Subcutaneous adipose tissue (tissue), 4 donors: ENCODE measurements around the gene SNCB. TPM values are rescaled to one million over a fixed set of nuclear protein-coding genes. Genes with fewer than 3 reads are reported as not detected.

ENCODE experiments used
- total RNA-seq, 4 donors: library from RNA; depleted of rRNA; stranded (reverse); fragments of >200 nt; gene quantifications; one replicate each; pipeline ENCODE4 v1.1.0, GENCODE V29; 2016
- TF ChIP-seq, protein P1 (sequence below): fragments of 450-650 bp; IDR thresholded peaks from one replicate; pipeline ENCODE4 v1.5.1; 2016; ENCODE audit warnings: low read depth, mild to moderate bottlenecking, control low read depth, antibody characterized with exemption, moderate library complexity

Gene SNCB
- total RNA-seq, 4 donors from 2014 or later: not detected

DNA sequence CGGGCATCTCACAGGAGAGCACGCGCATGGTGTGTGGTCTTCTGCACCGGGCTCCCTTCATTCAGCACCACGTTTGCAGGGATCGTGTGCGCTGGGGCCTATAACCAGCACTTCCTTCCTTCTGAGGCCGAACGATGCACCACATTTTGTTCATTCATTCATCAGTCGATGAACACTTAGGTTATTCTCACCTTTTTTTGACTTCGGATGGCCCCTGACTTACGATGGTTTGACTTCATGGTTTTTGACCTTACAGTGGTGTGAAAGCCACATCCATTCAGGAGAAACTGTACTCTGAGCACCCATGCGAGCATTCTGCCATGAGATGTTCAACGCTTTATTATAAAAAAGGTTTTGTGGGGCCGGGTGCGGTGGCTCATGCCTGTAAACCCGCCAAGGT is 44.5 kb upstream of the SNCB start:
- TF ChIP-seq, protein P1, sequence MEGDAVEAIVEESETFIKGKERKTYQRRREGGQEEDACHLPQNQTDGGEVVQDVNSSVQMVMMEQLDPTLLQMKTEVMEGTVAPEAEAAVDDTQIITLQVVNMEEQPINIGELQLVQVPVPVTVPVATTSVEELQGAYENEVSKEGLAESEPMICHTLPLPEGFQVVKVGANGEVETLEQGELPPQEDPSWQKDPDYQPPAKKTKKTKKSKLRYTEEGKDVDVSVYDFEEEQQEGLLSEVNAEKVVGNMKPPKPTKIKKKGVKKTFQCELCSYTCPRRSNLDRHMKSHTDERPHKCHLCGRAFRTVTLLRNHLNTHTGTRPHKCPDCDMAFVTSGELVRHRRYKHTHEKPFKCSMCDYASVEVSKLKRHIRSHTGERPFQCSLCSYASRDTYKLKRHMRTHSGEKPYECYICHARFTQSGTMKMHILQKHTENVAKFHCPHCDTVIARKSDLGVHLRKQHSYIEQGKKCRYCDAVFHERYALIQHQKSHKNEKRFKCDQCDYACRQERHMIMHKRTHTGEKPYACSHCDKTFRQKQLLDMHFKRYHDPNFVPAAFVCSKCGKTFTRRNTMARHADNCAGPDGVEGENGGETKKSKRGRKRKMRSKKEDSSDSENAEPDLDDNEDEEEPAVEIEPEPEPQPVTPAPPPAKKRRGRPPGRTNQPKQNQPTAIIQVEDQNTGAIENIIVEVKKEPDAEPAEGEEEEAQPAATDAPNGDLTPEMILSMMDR: no peak

GRCh38 chr5:176673651-176674583 is 43.6 kb upstream of the SNCB start:
- TF ChIP-seq, protein P1: no peak

DNA sequence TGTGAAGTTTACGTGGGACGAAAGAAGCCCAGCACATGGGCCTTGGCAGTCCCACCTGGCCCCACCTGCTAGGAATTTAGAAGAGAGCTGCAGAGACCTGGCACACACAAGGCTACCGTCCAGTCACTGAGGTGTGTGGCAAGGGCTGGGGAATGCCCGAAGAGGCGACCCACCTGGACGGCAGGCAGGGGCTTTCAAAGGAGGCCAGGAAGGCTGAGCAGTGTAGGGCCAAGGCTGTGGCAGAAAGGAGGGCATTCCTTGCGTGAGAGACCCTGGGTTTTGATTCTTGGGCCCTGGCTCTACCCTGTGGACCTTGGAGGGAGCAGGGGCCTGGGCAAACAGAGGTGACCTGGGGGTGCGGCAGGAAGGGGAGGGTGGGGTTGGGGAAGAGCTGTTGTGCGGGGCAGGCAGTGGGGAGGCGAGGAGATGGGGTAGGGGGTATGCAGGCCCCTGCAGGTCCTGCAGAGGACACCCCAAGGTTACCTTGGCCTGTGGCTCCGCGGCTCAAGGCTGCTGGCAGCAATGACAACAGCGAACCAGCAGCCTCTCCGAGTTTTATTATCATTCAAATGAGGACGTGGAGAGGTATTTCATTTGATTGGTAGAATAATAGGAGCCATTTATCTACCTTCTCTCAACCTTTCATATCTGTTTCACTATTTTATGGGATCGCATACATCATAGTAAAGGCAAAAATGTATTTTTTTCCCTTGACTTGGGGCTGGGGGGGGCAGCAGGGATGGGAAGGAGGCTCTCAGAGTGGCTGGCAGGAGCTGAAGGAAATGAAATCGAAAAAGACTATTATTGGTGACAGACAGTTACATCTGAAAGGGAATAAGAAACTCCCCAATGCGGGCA is 41.8 kb upstream of the SNCB start:
- TF ChIP-seq, protein P1: no peak

- TF ChIP-seq, protein P1: no peak
Measured at GRCh38 chr5:176671399-176671798, 41.1 kb upstream of the SNCB start.

GRCh38 chr5:176670449-176670848 is 40.1 kb upstream of the SNCB start:
- TF ChIP-seq, protein P1: no peak

GRCh38 chr5:176667637-176668036 is 37.3 kb upstream of the SNCB start:
- TF ChIP-seq, protein P1: no peak

- TF ChIP-seq, protein P1: no peak
Measured at GRCh38 chr5:176665517-176665916, 35.2 kb upstream of the SNCB start.
